ENCODE results near the gene TRIM56. TPM values are rescaled to one million over a fixed set of nuclear protein-coding genes. Genes with fewer than 3 reads are reported as not detected.
"Not testable (repeated sequence)": the region's sequence is repeated elsewhere in the genome, so short reads cannot be mapped to it uniquely, and the experiment has no call there.

Gene TRIM56
- total and polyA plus RNA-seq, 3 donors from 2014 or later: 8.7 to 20.4 (median 15.3) TPM

GRCh38 chr7:101075646-101076045 is 9.6 kb upstream of the TRIM56 start:
- H3K36me3 ChIP-seq (ENCODE audit: low read depth, missing control alignments): no peaks in the 10 kb centered on the region
- no peaks in the 10 kb centered on the region for H3K9me3 ChIP-seq
- H3K27me3 ChIP-seq: no peaks in the 10 kb centered on the region
- TF ChIP-seq, protein P1, sequence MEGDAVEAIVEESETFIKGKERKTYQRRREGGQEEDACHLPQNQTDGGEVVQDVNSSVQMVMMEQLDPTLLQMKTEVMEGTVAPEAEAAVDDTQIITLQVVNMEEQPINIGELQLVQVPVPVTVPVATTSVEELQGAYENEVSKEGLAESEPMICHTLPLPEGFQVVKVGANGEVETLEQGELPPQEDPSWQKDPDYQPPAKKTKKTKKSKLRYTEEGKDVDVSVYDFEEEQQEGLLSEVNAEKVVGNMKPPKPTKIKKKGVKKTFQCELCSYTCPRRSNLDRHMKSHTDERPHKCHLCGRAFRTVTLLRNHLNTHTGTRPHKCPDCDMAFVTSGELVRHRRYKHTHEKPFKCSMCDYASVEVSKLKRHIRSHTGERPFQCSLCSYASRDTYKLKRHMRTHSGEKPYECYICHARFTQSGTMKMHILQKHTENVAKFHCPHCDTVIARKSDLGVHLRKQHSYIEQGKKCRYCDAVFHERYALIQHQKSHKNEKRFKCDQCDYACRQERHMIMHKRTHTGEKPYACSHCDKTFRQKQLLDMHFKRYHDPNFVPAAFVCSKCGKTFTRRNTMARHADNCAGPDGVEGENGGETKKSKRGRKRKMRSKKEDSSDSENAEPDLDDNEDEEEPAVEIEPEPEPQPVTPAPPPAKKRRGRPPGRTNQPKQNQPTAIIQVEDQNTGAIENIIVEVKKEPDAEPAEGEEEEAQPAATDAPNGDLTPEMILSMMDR (IDR thresholded peaks at IDR 0.05): no peak
- TF ChIP-seq POLR2A (IDR thresholded peaks at IDR 0.05): no peak
- intact Hi-C loops (cut with DNase I; ENCODE audit: low total_unique reads): no loop called here
- 55 to 85% methylated on average over 3 of the region's 3 CpGs for WGBS, 2 donors
- no peak overlapping the region for H3K27ac ChIP-seq
- no peak overlapping the region for H3K4me3 ChIP-seq
- DNase-seq: peak; percentile 31
- H3K4me1 ChIP-seq: no peaks in the 10 kb centered on the region

- H3K9me3 ChIP-seq; intact Hi-C loops (cut with DNase I; ENCODE audit: low total_unique reads); H3K27me3 ChIP-seq; H3K4me1 ChIP-seq; DNase-seq; H3K27ac ChIP-seq; H3K36me3 ChIP-seq (ENCODE audit: low read depth, missing control alignments); H3K4me3 ChIP-seq: not testable (repeated sequence)
- WGBS, 2 donors: 72 to 74% methylated on average over 8 of the region's 8 CpGs
Observed at GRCh38 chr7:101076183-101076582, 9.1 kb upstream of the TRIM56 start.

DNA sequence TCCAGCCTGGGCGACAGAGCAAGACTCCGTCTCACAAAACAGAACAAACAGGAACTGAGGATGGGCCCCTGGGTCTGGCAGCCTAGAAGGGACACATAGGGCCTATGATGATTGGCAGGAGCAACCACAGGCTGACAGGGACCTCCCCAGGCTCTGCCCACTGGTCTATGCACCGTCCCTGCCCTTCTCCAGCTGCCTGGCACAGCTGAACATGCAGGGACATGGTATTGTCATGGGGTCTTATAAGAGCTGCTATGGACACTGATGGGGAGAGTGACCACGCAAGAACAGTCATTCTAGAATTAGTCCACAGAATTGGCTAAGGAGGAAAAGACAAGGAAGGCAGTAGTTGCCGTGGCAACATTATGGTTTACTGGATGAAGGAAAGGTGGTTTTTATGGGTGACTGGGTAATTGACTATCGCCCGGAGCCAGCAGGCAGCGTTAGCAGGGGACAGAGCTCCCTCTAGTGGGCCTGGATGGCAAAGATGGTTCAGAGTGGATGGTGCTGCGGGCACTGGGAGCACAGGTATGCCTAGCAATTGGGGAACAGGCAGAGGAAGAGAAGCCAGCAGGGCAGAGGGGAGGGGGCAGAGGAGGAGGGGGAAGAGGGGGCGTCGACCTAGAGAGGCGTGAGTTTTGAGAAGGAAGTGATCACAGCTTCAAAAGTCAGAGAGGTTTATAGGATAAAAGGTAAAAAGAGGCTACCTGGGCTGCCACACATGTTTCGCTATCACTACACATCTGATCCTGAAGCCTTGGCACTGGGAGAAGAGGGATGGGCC is 7.8 kb upstream of the TRIM56 start:
- intact Hi-C loops (cut with DNase I; ENCODE audit: low total_unique reads): no loop called here
- H3K4me1 ChIP-seq: no peaks in the 10 kb centered on the region
- no peaks in the 10 kb centered on the region for H3K36me3 ChIP-seq (ENCODE audit: low read depth, missing control alignments)
- no peak overlapping the region for H3K4me3 ChIP-seq
- peak; percentile 89 for DNase-seq
- TF ChIP-seq POLR2A (IDR thresholded peaks at IDR 0.05): no peak
- TF ChIP-seq, protein P1 (IDR thresholded peaks at IDR 0.05): peak; percentile 32 to 78 (median 63)
- no peaks in the 10 kb centered on the region for H3K27me3 ChIP-seq
- 34 to 42% methylated on average over 13 of the region's 13 CpGs for WGBS, 2 donors
- H3K9me3 ChIP-seq: no peaks in the 10 kb centered on the region
- no peak overlapping the region for H3K27ac ChIP-seq

DNA sequence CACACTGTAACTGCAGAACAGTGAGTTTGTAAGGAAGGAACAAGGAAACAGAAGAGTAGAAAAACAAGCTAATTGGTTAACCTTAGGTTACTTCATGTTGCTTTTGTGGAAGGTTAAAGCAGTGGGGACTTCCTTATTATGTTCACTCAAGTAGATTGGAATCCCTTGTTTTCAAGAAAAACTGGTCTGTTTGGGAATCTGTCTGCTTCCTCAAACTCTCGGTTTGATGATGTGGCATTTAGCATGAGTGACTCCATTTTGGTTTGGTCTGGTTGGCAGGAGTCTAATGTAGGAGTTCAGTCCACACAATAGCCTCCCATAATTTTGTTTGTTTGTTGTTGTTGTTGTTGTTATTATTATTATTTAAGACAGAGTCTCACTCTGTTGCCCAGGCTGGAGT is 3.8 kb upstream of the TRIM56 start:
- DNase-seq: no peak
- Histone ChIP-seq H3K27ac (no peak overlapping the region), H3K36me3 (ENCODE audit: low read depth, missing control alignments) (no peaks in the 10 kb centered on the region), H3K9me3 (no peaks in the 10 kb centered on the region), H3K4me1 (peaks cover 10% of the 10 kb centered on the region), H3K4me3 (no peak overlapping the region), H3K27me3 (no peaks in the 10 kb centered on the region)
- TF ChIP-seq POLR2A (IDR thresholded peaks at IDR 0.05): no peak
- TF ChIP-seq, protein P1 (IDR thresholded peaks at IDR 0.05): no peak
- WGBS, 2 donors: 64 to 74% methylated on average over 1 of the region's 1 CpG
- intact Hi-C loops (cut with DNase I; ENCODE audit: low total_unique reads): no loop called here

DNA sequence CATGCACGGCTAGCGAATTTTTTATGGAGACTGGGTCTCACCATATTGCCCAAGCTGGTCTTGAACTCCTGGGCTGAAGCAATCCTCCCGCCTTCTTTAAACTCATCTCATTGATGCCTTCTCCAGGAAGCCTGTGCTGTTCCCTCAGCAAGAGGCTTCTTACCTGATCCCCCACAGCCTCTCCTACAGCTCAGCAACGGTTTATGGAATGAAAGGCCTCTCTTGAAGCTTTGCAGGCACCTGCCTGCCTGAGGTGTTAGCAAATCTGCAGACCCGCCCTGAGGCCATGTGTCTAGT is 468 bp upstream of the TRIM56 start:
- Histone ChIP-seq H3K27me3 (no peaks in the 10 kb centered on the region), H3K4me3 (peak overlapping the region in 1 of 2 donors; percentile 83), H3K9me3 (no peaks in the 10 kb centered on the region), H3K4me1 (peaks cover 16% of the 10 kb centered on the region), H3K36me3 (ENCODE audit: low read depth, missing control alignments) (no peaks in the 10 kb centered on the region), H3K27ac (peak overlapping the region; percentile 89 to 93)
- no peak for TF ChIP-seq POLR2A (IDR thresholded peaks at IDR 0.05)
- intact Hi-C loops (cut with DNase I; ENCODE audit: low total_unique reads): no loop called here
- no peak for DNase-seq
- 55 to 58% methylated on average over 4 to 5 of the region's 5 CpGs for WGBS, 2 donors
